Memory B cell (primary cell): Measurements from ENCODE around the gene CATSPERE.
A peak's percentile ranks its signal among the peaks of the same experiment; 100 is the strongest.

Experiments used
- ATAC-seq: fragments of 150-1000 bp; cut with Tn5 transposase; 2 replicates; pipeline ENCODE4 v1.10.0; 2021; ENCODE audit warnings: low read depth, mild to moderate bottlenecking, moderate library complexity
- DNase-seq, 2 donors: peaks; one replicate each; pipeline ENCODE4 v3.0.0; 2022; ENCODE audit warnings: low spot score in 2 of 2
- H3K27ac Mint-ChIP-seq: one replicate; pipeline ENCODE4 v1.8.0; 2022; ENCODE audit warnings: mild to moderate bottlenecking, moderate library complexity, mixed read lengths
- H3K27me3 Mint-ChIP-seq: one replicate; pipeline ENCODE4 v1.8.0; 2022; ENCODE audit warnings: mixed read lengths
- H3K36me3 Mint-ChIP-seq: one replicate; pipeline ENCODE4 v1.8.0; 2022; ENCODE audit warnings: mild to moderate bottlenecking, mixed read lengths
- H3K4me1 Mint-ChIP-seq: one replicate; pipeline ENCODE4 v1.8.0; 2022; ENCODE audit warnings: mixed read lengths
- H3K4me3 Mint-ChIP-seq: one replicate; pipeline ENCODE4 v1.8.0; 2022; ENCODE audit warnings: mild to moderate bottlenecking, moderate library complexity, mixed read lengths
- H3K9me3 Mint-ChIP-seq: one replicate; pipeline ENCODE4 v1.8.0; 2022; ENCODE audit warnings: mixed read lengths

Gene CATSPERE, protein sequence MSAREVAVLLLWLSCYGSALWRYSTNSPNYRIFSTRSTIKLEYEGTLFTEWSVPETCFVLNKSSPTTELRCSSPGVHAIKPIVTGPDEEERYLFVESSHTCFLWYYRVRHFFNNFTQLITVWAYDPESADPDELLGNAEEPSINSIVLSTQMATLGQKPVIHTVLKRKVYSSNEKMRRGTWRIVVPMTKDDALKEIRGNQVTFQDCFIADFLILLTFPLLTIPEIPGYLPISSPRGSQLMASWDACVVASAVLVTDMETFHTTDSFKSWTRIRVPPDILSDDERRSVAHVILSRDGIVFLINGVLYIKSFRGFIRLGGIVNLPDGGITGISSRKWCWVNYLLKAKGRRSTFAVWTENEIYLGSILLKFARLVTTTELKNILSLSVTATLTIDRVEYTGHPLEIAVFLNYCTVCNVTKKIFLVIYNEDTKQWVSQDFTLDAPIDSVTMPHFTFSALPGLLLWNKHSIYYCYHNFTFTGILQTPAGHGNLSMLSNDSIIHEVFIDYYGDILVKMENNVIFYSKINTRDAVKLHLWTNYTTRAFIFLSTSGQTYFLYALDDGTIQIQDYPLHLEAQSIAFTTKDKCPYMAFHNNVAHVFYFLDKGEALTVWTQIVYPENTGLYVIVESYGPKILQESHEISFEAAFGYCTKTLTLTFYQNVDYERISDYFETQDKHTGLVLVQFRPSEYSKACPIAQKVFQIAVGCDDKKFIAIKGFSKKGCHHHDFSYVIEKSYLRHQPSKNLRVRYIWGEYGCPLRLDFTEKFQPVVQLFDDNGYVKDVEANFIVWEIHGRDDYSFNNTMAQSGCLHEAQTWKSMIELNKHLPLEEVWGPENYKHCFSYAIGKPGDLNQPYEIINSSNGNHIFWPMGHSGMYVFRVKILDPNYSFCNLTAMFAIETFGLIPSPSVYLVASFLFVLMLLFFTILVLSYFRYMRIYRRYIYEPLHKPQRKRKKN

GRCh38 chr1:244461245-244462071, at the start of gene CATSPERE:
TSS of gene CATSPERE (plus strand) at chr1:244461273. CDS start at chr1:244461430, 157 bp downstream.
- Mint-ChIP-seq H3K27ac (peak within 1 kb of the TSS; percentile 72), H3K4me1 (peaks cover 5% of the 10 kb centered on the region), H3K9me3 (no peaks in the 10 kb centered on the region), H3K36me3 (no peaks in the 10 kb centered on the region), H3K27me3 (no peaks in the 10 kb centered on the region), H3K4me3 (peak within 1 kb of the TSS; percentile 82)
- DNase-seq (peak; percentile 62 to 78), ATAC-seq (peak; percentile 97)

DNA sequence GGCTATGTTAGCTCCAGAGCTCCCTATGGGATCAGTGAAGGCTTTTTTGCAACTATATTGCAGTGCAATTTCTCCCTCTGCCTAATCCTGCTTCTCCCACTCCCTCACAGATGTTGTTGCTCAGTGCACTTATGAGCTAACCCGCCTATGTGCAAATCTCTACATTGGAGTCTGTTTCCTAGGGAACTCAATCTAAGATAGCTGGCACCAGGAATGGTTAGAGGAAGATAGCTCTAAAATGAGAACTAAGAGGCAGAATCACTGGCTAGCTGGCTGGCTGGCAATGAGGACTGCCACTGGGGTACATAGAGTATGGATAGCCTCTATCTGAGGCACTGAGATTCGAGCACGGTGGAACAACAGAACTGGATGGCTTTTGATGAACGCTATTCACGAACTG, 48.9 kb upstream of the CATSPERE start:
- no peak overlapping the region for H3K27ac Mint-ChIP-seq
- H3K9me3 Mint-ChIP-seq, result no peaks in the 10 kb centered on the region
- DNase-seq, result no peak
- H3K36me3 Mint-ChIP-seq, result peaks cover 55% of the 10 kb centered on the region
- H3K4me3 Mint-ChIP-seq, result no peak overlapping the region
- no peak for ATAC-seq
- no peaks in the 10 kb centered on the region for H3K27me3 Mint-ChIP-seq
- no peaks in the 10 kb centered on the region for H3K4me1 Mint-ChIP-seq

DNA sequence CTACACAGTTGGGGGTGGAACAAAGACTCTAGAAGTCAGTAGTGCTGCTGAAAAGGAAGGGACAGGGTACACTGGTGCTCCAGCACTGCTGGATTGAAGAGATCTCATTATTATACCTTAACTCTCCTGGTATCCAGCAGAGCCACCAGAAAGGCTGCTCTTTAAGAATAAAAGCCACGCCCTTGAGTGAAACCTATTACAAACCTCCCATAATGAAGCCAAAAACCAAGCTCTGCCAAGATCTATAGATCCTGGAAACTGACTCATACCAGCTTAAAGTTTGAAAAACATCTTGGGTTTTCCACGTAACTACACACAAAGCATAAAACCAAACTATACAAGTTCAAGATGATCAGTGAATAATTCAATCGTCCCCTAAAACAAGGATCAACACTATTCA, 47.3 kb upstream of the CATSPERE start:
- H3K36me3 Mint-ChIP-seq, result peaks cover 52% of the 10 kb centered on the region
- no peak overlapping the region for H3K4me3 Mint-ChIP-seq
- no peak for DNase-seq
- no peaks in the 10 kb centered on the region for H3K9me3 Mint-ChIP-seq
- ATAC-seq, result no peak
- no peaks in the 10 kb centered on the region for H3K27me3 Mint-ChIP-seq
- H3K4me1 Mint-ChIP-seq, result no peaks in the 10 kb centered on the region
- no peak overlapping the region for H3K27ac Mint-ChIP-seq

DNA sequence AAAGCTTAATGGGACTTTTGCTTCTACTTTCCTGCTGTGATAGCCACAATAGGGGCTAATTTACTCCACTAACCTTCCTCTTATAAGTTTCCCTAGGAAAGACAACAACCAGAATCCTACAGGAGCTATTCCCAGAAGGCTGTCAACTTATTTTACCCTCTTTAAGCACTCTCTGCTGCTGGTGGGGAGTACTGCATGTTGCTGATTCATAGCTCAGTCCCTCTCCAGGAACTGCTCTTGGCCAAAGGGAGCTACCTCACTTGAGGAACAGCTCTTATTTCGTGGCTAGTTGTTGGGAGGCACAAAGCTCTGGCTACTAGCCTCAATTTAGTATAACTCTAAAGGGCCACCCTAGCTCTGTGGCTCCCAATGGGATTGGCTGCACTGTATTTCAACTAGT, 46.5 kb upstream of the CATSPERE start:
- no peaks in the 10 kb centered on the region for H3K9me3 Mint-ChIP-seq
- no peaks in the 10 kb centered on the region for H3K4me1 Mint-ChIP-seq
- H3K27ac Mint-ChIP-seq, result no peak overlapping the region
- H3K4me3 Mint-ChIP-seq, result no peak overlapping the region
- DNase-seq (no peak), ATAC-seq (no peak)
- no peaks in the 10 kb centered on the region for H3K27me3 Mint-ChIP-seq
- peaks cover 50% of the 10 kb centered on the region for H3K36me3 Mint-ChIP-seq

DNA sequence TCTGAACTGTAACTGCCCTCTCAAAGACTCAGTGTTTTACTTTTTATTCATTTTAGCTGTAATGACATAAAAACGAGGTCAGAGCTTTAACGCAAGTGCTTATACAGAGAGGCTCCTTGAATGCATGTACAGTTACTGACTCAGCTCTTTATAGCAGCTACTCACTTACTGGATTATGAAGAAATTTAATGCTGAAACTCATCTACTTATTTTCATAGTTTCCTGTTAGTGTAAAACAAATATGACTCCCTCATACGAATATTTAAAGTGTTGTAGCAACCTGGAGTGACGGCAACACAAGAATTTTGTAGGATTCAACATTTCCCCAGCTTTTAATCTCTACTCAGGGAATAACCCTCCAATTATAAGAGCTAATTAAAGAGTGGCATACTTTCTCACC, 42.0 kb upstream of the CATSPERE start:
- DNase-seq (no peak), ATAC-seq (no peak)
- Mint-ChIP-seq H3K27me3 (no peaks in the 10 kb centered on the region), H3K4me1 (no peaks in the 10 kb centered on the region), H3K9me3 (no peaks in the 10 kb centered on the region), H3K4me3 (no peak overlapping the region), H3K27ac (no peak overlapping the region), H3K36me3 (peaks cover 37% of the 10 kb centered on the region)

GRCh38 chr1:244422174-244422573, 38.9 kb upstream of the CATSPERE start:
- ATAC-seq, result no peak
- Mint-ChIP-seq H3K36me3 (peaks cover 38% of the 10 kb centered on the region), H3K4me3 (no peak overlapping the region)

DNA sequence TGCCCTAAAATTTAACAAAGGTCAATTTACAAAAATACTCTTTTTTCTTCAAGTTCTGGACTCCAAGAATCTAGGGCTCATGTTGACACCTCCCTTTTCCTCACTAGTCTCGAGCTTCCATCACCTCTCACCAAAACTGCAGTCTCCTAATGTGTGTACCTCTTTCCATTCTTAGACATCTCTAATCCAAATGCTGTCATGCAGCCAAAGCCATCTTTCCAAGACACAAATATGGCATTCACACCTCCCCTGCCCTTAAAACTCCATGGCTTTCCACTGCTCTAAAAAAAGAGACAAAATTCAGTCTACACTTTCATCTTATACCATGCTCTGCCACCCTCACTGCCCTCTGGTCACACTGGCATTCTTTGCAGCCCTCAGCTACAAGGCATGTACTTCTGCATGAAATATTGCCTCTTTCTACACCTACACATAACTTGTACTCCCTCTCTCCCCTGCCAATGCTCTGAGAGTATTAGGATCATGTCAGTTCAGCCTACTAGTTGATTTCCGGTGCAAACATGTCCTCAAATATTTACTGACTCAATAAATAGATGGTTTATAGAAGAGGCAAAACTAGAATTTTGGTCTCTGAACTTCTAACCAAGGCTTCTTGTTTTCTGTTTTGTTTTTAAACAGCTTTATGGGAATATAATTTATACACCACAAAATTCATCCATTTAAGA, 36.3 kb upstream of the CATSPERE start:
- no peak for DNase-seq
- Mint-ChIP-seq H3K4me3 (no peak overlapping the region), H3K27ac (no peak overlapping the region), H3K36me3 (peaks cover 32% of the 10 kb centered on the region), H3K9me3 (no peaks in the 10 kb centered on the region), H3K4me1 (peaks cover 4% of the 10 kb centered on the region), H3K27me3 (no peaks in the 10 kb centered on the region)
- no peak for ATAC-seq

More at GRCh38 chr1:244422174-244422573, 38.9 kb upstream of the CATSPERE start:
- Mint-ChIP-seq H3K27me3 (no peaks in the 10 kb centered on the region), H3K9me3 (no peaks in the 10 kb centered on the region), H3K27ac (no peak overlapping the region), H3K4me1 (no peaks in the 10 kb centered on the region)
- no peak for DNase-seq

- no peak for DNase-seq
- Mint-ChIP-seq H3K27ac (no peak overlapping the region), H3K4me3 (no peak overlapping the region), H3K4me1 (peaks cover 7% of the 10 kb centered on the region), H3K9me3 (no peaks in the 10 kb centered on the region), H3K27me3 (no peaks in the 10 kb centered on the region), H3K36me3 (peaks cover 27% of the 10 kb centered on the region)
- no peak for ATAC-seq
Observed at GRCh38 chr1:244427647-244428046, 33.4 kb upstream of the CATSPERE start.

DNA sequence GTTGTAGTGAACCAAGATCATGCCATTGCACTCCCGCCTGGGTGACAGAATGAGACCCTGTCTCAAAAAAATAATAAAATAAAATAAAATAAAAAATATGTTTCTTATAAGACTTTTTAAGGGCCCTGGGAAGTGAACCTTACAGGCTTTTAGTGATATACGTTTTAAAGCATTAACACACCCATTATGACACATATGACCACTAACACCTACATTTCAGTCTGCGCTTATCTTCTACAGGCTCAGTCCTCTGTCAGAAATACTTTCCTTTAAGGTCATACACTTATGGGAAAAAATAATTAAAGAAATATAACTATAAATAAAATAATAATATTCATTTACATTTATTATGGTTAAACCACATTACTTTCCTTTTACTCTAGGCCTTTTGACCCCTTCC, 31.3 kb upstream of the CATSPERE start:
- H3K27ac Mint-ChIP-seq, result no peak overlapping the region
- no peaks in the 10 kb centered on the region for H3K9me3 Mint-ChIP-seq
- DNase-seq, result no peak
- ATAC-seq, result no peak
- H3K27me3 Mint-ChIP-seq, result no peaks in the 10 kb centered on the region
- peaks cover 7% of the 10 kb centered on the region for H3K4me1 Mint-ChIP-seq
- H3K36me3 Mint-ChIP-seq, result peaks cover 19% of the 10 kb centered on the region
- no peak overlapping the region for H3K4me3 Mint-ChIP-seq

- Mint-ChIP-seq H3K27me3 (no peaks in the 10 kb centered on the region), H3K9me3 (no peaks in the 10 kb centered on the region), H3K36me3 (peaks cover 18% of the 10 kb centered on the region), H3K4me3 (no peak overlapping the region), H3K27ac (no peak overlapping the region), H3K4me1 (peaks cover 9% of the 10 kb centered on the region)
- ATAC-seq (no peak), DNase-seq (no peak)
Observed at GRCh38 chr1:244431166-244431565, 29.9 kb upstream of the CATSPERE start.

GRCh38 chr1:244435562-244436205, 25.4 kb upstream of the CATSPERE start:
- ATAC-seq, result no peak
- peaks cover 9% of the 10 kb centered on the region for H3K36me3 Mint-ChIP-seq

GRCh38 chr1:244436336-244437085, 24.6 kb upstream of the CATSPERE start:
- Mint-ChIP-seq H3K9me3 (no peaks in the 10 kb centered on the region), H3K4me3 (no peak overlapping the region), H3K27ac (no peak overlapping the region), H3K36me3 (peaks cover 9% of the 10 kb centered on the region), H3K4me1 (peaks cover 7% of the 10 kb centered on the region), H3K27me3 (no peaks in the 10 kb centered on the region)
- ATAC-seq, result no peak
- no peak for DNase-seq

More at GRCh38 chr1:244435562-244436205, 25.4 kb upstream of the CATSPERE start:
- H3K9me3 Mint-ChIP-seq, result no peaks in the 10 kb centered on the region
- no peaks in the 10 kb centered on the region for H3K27me3 Mint-ChIP-seq
- H3K4me3 Mint-ChIP-seq, result no peak overlapping the region
- no peak overlapping the region for H3K27ac Mint-ChIP-seq
- no peak for DNase-seq
- H3K4me1 Mint-ChIP-seq, result peaks cover 7% of the 10 kb centered on the region
